NCI-H128 (cell line): Measurements from ENCODE around the gene FOXK2.
"Not testable (repeated sequence)": the region's sequence is repeated elsewhere in the genome, so short reads cannot be mapped to it uniquely, and the experiment has no call there.

Experiments
- DNase-seq: peaks from one replicate; lab custom pipeline; 2025; ENCODE audit not compliant: unreplicated experiment; lab: John Stamatoyannopoulos, UW

The FOXK2 gene

GRCh38 chr17:82494236-82495055, 25.1 kb upstream of the FOXK2 start:
- no peak for DNase-seq

- DNase-seq, result no peak
Observed at GRCh38 chr17:82495844-82496528, 23.5 kb upstream of the FOXK2 start.

- peak; percentile 71 for DNase-seq
Observed at GRCh38 chr17:82496529-82497434, 22.8 kb upstream of the FOXK2 start.

GRCh38 chr17:82497483-82498405, 21.8 kb upstream of the FOXK2 start:
- no peak for DNase-seq

- DNase-seq, result no peak
Observed at GRCh38 chr17:82502207-82502606, 17.3 kb upstream of the FOXK2 start.

GRCh38 chr17:82503094-82503727, 16.3 kb upstream of the FOXK2 start:
- DNase-seq, result no peak

GRCh38 chr17:82503728-82504308, 15.7 kb upstream of the FOXK2 start:
- DNase-seq, result no peak

- no peak for DNase-seq
Observed at GRCh38 chr17:82505296-82505695, 14.2 kb upstream of the FOXK2 start.

GRCh38 chr17:82506402-82506801, 13.1 kb upstream of the FOXK2 start:
- DNase-seq, result not testable (repeated sequence)

GRCh38 chr17:82507631-82508175, 11.8 kb upstream of the FOXK2 start:
- no peak for DNase-seq

- DNase-seq, result not testable (repeated sequence)
Observed at GRCh38 chr17:82511642-82512041, 7.9 kb upstream of the FOXK2 start.

- not testable (repeated sequence) for DNase-seq
Observed at GRCh38 chr17:82513864-82514263, 5.7 kb upstream of the FOXK2 start.

GRCh38 chr17:82517230-82517865, 2.2 kb upstream of the FOXK2 start:
- no peak for DNase-seq

- DNase-seq, result no peak
Observed at GRCh38 chr17:82519971-82520903, 705 bp downstream of the FOXK2 start.

- DNase-seq, result peak; percentile 63
Observed at GRCh38 chr17:82524540-82524939, 5.0 kb downstream of the FOXK2 start.

- DNase-seq, result no peak
Observed at GRCh38 chr17:82525712-82526111, 6.2 kb downstream of the FOXK2 start.

- no peak for DNase-seq
Observed at GRCh38 chr17:82527898-82528297, 8.4 kb downstream of the FOXK2 start.
